B cell (primary cell): ENCODE results near the gene LPGAT1. TPM values are rescaled to one million over a fixed set of nuclear protein-coding genes. Genes with fewer than 3 reads are reported as not detected.

Experiments
- ATAC-seq: fragments of 200-7000 bp; cut with Tn5 transposase; one replicate; pipeline ENCODE4 v1.10.0; 2021; ENCODE audit warnings: low read depth, mild to moderate bottlenecking, moderate number of reproducible peaks, moderate library complexity
- CTCF ChIA-PET: fragments of 350-600 bp; sonication (Branson Sonifier 250); formaldehyde crosslinking; loops from one replicate; lab custom pipeline; 2021; ENCODE audit warnings: antibody characterized with exemption, inconsistent platforms; lab: Charles Lee
- POLR2A ChIA-PET: fragments of 350-600 bp; sonication (Branson Sonifier 250); formaldehyde crosslinking; loops from one replicate; lab custom pipeline; 2021; ENCODE audit warnings: antibody characterized with exemption; lab: Charles Lee
- DNase-seq: peaks from one replicate; pipeline ENCODE4 v3.0.0; 2013
- H2AFZ ChIP-seq: 2 replicates; pipeline ENCODE4 v1.6.1; 2012; ENCODE audit warnings: mild to moderate bottlenecking, low read depth, low read length; ENCODE audit not compliant: insufficient read depth, poor library complexity, severe bottlenecking
- H3K27ac ChIP-seq, 2 donors: 1 replicate in 1 of 2; 2 replicates in 1 of 2; pipeline ENCODE4 v1.5.1; 2012 to 2013; ENCODE audit warnings: low read length in 2 of 2, mild to moderate bottlenecking in 2 of 2, moderate library complexity in 1 of 2
- H3K27me3 ChIP-seq, 4 experiments: fragments of 200-600 bp in 1 of 4; sonication (generic) in 1 of 4; replicated peaks in 1 of 4; 1 replicate in 2 of 4; 2 replicates in 2 of 4; pipeline versions ENCODE4 v1.6.1 to v1.7.0; 2013 to 2016; ENCODE audit warnings: low read length in 3 of 4, mild to moderate bottlenecking in 2 of 4, mixed read lengths in 1 of 4, moderate library complexity in 1 of 4; ENCODE audit not compliant: insufficient read depth in 4 of 4, control insufficient read depth in 3 of 4; ENCODE audit errors: control extremely low read depth in 1 of 4
- H3K36me3 ChIP-seq, 2 experiments: replicated peaks in 1 of 2; 1 replicate in 1 of 2; 2 replicates in 1 of 2; pipeline versions ENCODE4 v1.6.1 to v1.7.1; 2013; ENCODE audit warnings: low read length in 1 of 2; ENCODE audit not compliant: insufficient read depth in 2 of 2, control insufficient read depth in 1 of 2; ENCODE audit errors: control extremely low read depth in 1 of 2, extremely low read depth in 1 of 2
- H3K4me1 ChIP-seq, 2 donors: fragments of 200-600 bp in 1 of 2; sonication (generic) in 1 of 2; 1 replicate in 1 of 2; 2 replicates in 1 of 2; pipeline versions ENCODE4 v1.5.1 to v1.6.1; 2013 to 2017; ENCODE audit warnings: low read length in 2 of 2; ENCODE audit not compliant: control insufficient read depth in 2 of 2, insufficient read depth in 2 of 2
- H3K4me2 ChIP-seq: replicated peaks from 2 replicates; pipeline ENCODE3; 2012; ENCODE audit warnings: mild to moderate bottlenecking, low read depth, low read length; ENCODE audit not compliant: poor library complexity, severe bottlenecking
- H3K4me3 ChIP-seq, 5 experiments: fragments of 200-600 bp in 1 of 5; sonication (generic) in 1 of 5; 1 replicate in 3 of 5; 2 replicates in 2 of 5; pipeline versions ENCODE4 v1.5.1 to v1.7.0; 2011 to 2016; ENCODE audit warnings: low read length in 4 of 5, mild to moderate bottlenecking in 4 of 5, low read depth in 2 of 5, control low read depth in 1 of 5, moderate library complexity in 1 of 5; ENCODE audit not compliant: insufficient read depth in 1 of 5; ENCODE audit errors: control extremely low read depth in 1 of 5, extremely low read depth in 1 of 5
- H3K79me2 ChIP-seq: fragments of 200-600 bp; sonication (generic); one replicate; pipeline ENCODE4 v1.6.0; 2016; ENCODE audit warnings: low read length; ENCODE audit not compliant: control insufficient read depth, insufficient read depth
- H3K9ac ChIP-seq: fragments of 200-600 bp; sonication (generic); 2 replicates; pipeline ENCODE4 v1.6.1; 2017; ENCODE audit warnings: mild to moderate bottlenecking, low read length, moderate library complexity
- H3K9me3 ChIP-seq, 3 donors: one replicate each; pipeline versions ENCODE4 v1.6.1 to v1.7.1; 2013; ENCODE audit warnings: low read length in 2 of 3; ENCODE audit not compliant: control insufficient read depth in 2 of 3, insufficient read depth in 1 of 3; ENCODE audit errors: control extremely low read depth in 1 of 3
- H4K20me1 ChIP-seq: 2 replicates; pipeline ENCODE4 v1.6.0; 2012; ENCODE audit warnings: mild to moderate bottlenecking, low read length; ENCODE audit not compliant: insufficient read depth, control insufficient read depth, poor library complexity, severe bottlenecking
- H3K27ac Mint-ChIP-seq: one replicate; pipeline ENCODE4 v1.8.0; 2021; ENCODE audit warnings: mixed read lengths
- H3K27me3 Mint-ChIP-seq: one replicate; pipeline ENCODE4 v1.8.0; 2021; ENCODE audit warnings: mixed read lengths
- H3K4me1 Mint-ChIP-seq: one replicate; pipeline ENCODE4 v1.8.0; 2021; ENCODE audit warnings: mixed read lengths
- H3K4me3 Mint-ChIP-seq: one replicate; pipeline ENCODE4 v1.8.0; 2021; ENCODE audit warnings: mixed read lengths
- H3K9me3 Mint-ChIP-seq: one replicate; pipeline ENCODE4 v1.8.0; 2022; ENCODE audit warnings: mixed read lengths; ENCODE audit not compliant: insufficient read depth
- CTCF ChIP-seq: fragments of 200-600 bp; IDR thresholded peaks from one replicate; pipeline ENCODE4 v1.8.0; 2022; ENCODE audit warnings: antibody characterized with exemption, mild to moderate bottlenecking
- EZH2 ChIP-seq: IDR thresholded peaks from 2 replicates; pipeline ENCODE4 v1.6.1; 2012; ENCODE audit warnings: borderline replicate concordance, low read depth, mild to moderate bottlenecking, moderate library complexity, low read length; ENCODE audit not compliant: insufficient read depth, poor library complexity, severe bottlenecking
- WGBS: methylation state at CpG from one replicate; pipeline ENCODE4 v1.1.5; 2013; ENCODE audit warnings: missing lambda C conversion rate; ENCODE audit not compliant: insufficient coverage; 5-methylcytosine and 5-hydroxymethylcytosine counted together
- intact Hi-C: fragments of 100-400 bp; cut with micrococcal nuclease; formaldehyde crosslinking; loops from one replicate; pipeline ENCODE4 v1.10.0; 2022
- polyA plus RNA-seq: library from polyadenylated mRNA; depleted of rRNA; stranded (reverse); fragments of >200 nt; gene quantifications from 2 replicates; pipeline ENCODE4 v1.2.3, GENCODE V29; 2012
- total RNA-seq, 2 donors: library from RNA; stranded (reverse); fragments of 120-200 nt in 1 of 2; gene quantifications; 1 replicate in 1 of 2; 2 replicates in 1 of 2; pipeline versions ENCODE4 v1.2.3 to v1.2.4, GENCODE V29; 2013 to 2022

LPGAT1 gene
- total and polyA plus RNA-seq, 2 donors (not counting 1 experiment from before 2014, with no cell fraction given), result 9.3 to 63.8 TPM

- H3K4me1 ChIP-seq, result no peaks in the 10 kb centered on the region
- no peak for TF ChIP-seq EZH2
- no peak for TF ChIP-seq CTCF
- no peak overlapping the region for H3K9ac ChIP-seq
- H3K27me3 ChIP-seq, result no peaks in the 10 kb centered on the region
- peaks cover 0 to 2% (median 0%) of the 10 kb centered on the region in 3 donors for H3K9me3 ChIP-seq
- Mint-ChIP-seq H3K4me1 (no peaks in the 10 kb centered on the region), H3K27ac (no peak overlapping the region), H3K4me3 (no peak overlapping the region), H3K27me3 (peaks cover 6% of the 10 kb centered on the region), H3K9me3 (no peaks in the 10 kb centered on the region)
- no peak for ATAC-seq
- no peak overlapping the region for H3K27ac ChIP-seq
- no peak for DNase-seq
- H3K4me2 ChIP-seq, result no peak overlapping the region
- CTCF ChIA-PET, result no interaction called here
- POLR2A ChIA-PET, result no interaction called here
- H3K4me3 ChIP-seq, result no peak overlapping the region
- no peak overlapping the region for H2AFZ ChIP-seq
- no peaks in the 10 kb centered on the region for H3K79me2 ChIP-seq
- WGBS, result 88% methylated on average over 3 of the region's 4 CpGs
- H3K36me3 ChIP-seq, result no peaks in the 10 kb centered on the region
- H4K20me1 ChIP-seq, result no peaks in the 10 kb centered on the region
- intact Hi-C loops, result no loop called here
Observed at GRCh38 chr1:211730347-211730746, 100.2 kb downstream of the LPGAT1 start.

GRCh38 chr1:211729238-211729637, 101.3 kb downstream of the LPGAT1 start:
- ChIA-PET POLR2A (no interaction called here), CTCF (interaction anchor here (1.0 kb wide), 1 partner anchor 34 kb away, joined by 3 read pairs; no protein-coding TSS in a partner anchor)
- Histone ChIP-seq H3K4me1 (no peaks in the 10 kb centered on the region), H3K36me3 (no peaks in the 10 kb centered on the region), H4K20me1 (no peaks in the 10 kb centered on the region), H3K27me3 (no peaks in the 10 kb centered on the region), H3K9ac (no peak overlapping the region), H3K9me3 (peaks cover 0 to 2% (median 0%) of the 10 kb centered on the region in 3 donors), H3K27ac (no peak overlapping the region), H2AFZ (no peak overlapping the region), H3K4me3 (no peak overlapping the region), H3K79me2 (no peaks in the 10 kb centered on the region), H3K4me2 (no peak overlapping the region)
- H3K4me1 Mint-ChIP-seq, result no peaks in the 10 kb centered on the region
- H3K4me3 Mint-ChIP-seq, result no peak overlapping the region
- WGBS, result 100% methylated on average over 7 of the region's 7 CpGs
- no peak for TF ChIP-seq CTCF
- no peak for TF ChIP-seq EZH2
- H3K27ac Mint-ChIP-seq, result no peak overlapping the region
- ATAC-seq (no peak), DNase-seq (no peak)
- intact Hi-C loops, result no loop called here
- H3K9me3 Mint-ChIP-seq, result no peaks in the 10 kb centered on the region
- peaks cover 3% of the 10 kb centered on the region for H3K27me3 Mint-ChIP-seq
